Heart right ventricle (tissue), 16 donors: ENCODE data around the gene RNF144A. TPM values are rescaled to one million over a fixed set of nuclear protein-coding genes. Genes with fewer than 3 reads are reported as not detected.

Experiments used
- ATAC-seq, 8 donors: fragments of 200-7000 bp; cut with Tn5 transposase; one replicate each; pipeline ENCODE4 v1.9.1; 2020; ENCODE audit warnings: mild to moderate bottlenecking in 8 of 8, moderate library complexity in 8 of 8, moderate number of reproducible peaks in 1 of 8
- DNase-seq, 2 donors: peaks; one replicate each; pipeline ENCODE4 v3.0.0-alpha.2; 2020
- H3K27ac ChIP-seq, 10 donors: fragments of 200-600 bp; sonication (generic) in 2 of 10; one replicate each; pipeline versions ENCODE4 v1.5.0 to v1.8.0; 2020 to 2022; ENCODE audit warnings: mild to moderate bottlenecking in 3 of 10
- H3K27me3 ChIP-seq, 7 donors: fragments of 200-600 bp; one replicate each; pipeline ENCODE4 v1.8.0; 2021 to 2022; ENCODE audit warnings: mild to moderate bottlenecking in 2 of 7
- H3K36me3 ChIP-seq, 9 donors: fragments of 200-600 bp; sonication (generic) in 1 of 9; one replicate each; pipeline versions ENCODE4 v1.5.0 to v1.8.0; 2020 to 2022; ENCODE audit warnings: mild to moderate bottlenecking in 2 of 9
- H3K4me1 ChIP-seq, 9 donors: fragments of 200-600 bp; sonication (generic) in 1 of 9; one replicate each; pipeline versions ENCODE4 v1.5.0 to v1.8.0; 2020 to 2022; ENCODE audit warnings: mild to moderate bottlenecking in 4 of 9
- H3K4me3 ChIP-seq, 10 donors: fragments of 200-600 bp; sonication (generic) in 2 of 10; one replicate each; pipeline versions ENCODE4 v1.5.0 to v1.8.0; 2020 to 2022; ENCODE audit warnings: mild to moderate bottlenecking in 7 of 10, moderate library complexity in 2 of 10
- H3K9me3 ChIP-seq, 11 donors: fragments of 200-600 bp in 10 of 11; sonication (generic) in 2 of 11; one replicate each; pipeline versions ENCODE4 v1.5.0 to v1.8.0; 2013 to 2022; ENCODE audit warnings: mild to moderate bottlenecking in 2 of 11, control low read depth in 1 of 11, moderate library complexity in 1 of 11
- WGBS, 2 donors: extraction: QIAGEN DNeasy Blood & Tissue Kit; methylation state at CpG; one replicate each; pipeline ENCODE4 v1.1.7; 2013; ENCODE audit warnings: inconsistent platforms in 1 of 2; 5-methylcytosine and 5-hydroxymethylcytosine counted together
- intact Hi-C, 10 donors: fragments of 100-400 bp; cut with DNase I; formaldehyde crosslinking; loops; one replicate each; pipeline versions ENCODE4 v1.11.1 to v1.14.2; 2022
- long read RNA-seq, 3 donors: library from polyadenylated mRNA; unstranded; transcript quantifications; one replicate each; pipeline ENCODE4 v2.0.0, GENCODE V29; 2020 to 2021
- polyA plus RNA-seq, 2 donors: library from polyadenylated mRNA; stranded (reverse); fragments of 200-250 nt; gene quantifications; one replicate each; pipeline ENCODE4 v1.2.3, GENCODE V29; 2013
- total RNA-seq, 10 donors: library from RNA; stranded (reverse); fragmentation: NEBNext Ultra II Directional in 3 of 10; extraction: Animal tissue kit (Norgen Biotek cat#: 25700) in 3 of 10; gene quantifications; one replicate each; pipeline versions ENCODE4 v1.2.1 to v1.2.4, GENCODE V29; 2021 to 2023
- TF ChIP-seq, protein P1 (sequence below), 9 donors: fragments of 200-600 bp; sonication (generic) in 2 of 9; IDR thresholded peaks; one replicate each; pipeline versions ENCODE4 v1.5.0 to v1.8.0; 2021 to 2022; ENCODE audit warnings: antibody characterized with exemption in 9 of 9, mild to moderate bottlenecking in 5 of 9, moderate library complexity in 1 of 9
- donor health status: Arrhythmogenic right ventricular cardiomyopathy.
- donor health status: ischemic (EF 13 %, LVEDD 7.1; RV severe dilation, severe dysfunction).
- donor health status: healthy with polysubstance abuse.
- donor health status: DM: no; HTN: yes; CAD: no.
- donor health status: DM: no; HTN: no; CAD: no.
- donor health status: ischemic (EF 25% LVEDD 6.9; RV normal size, moderate dysfunction).
- donor health status: ischemic (EF 25% LVEDD 5.7; RV mildly dilated, moderate dysfunction).
- donor health status: healthy.
- donor health status: DM: yes; HTN: yes; CAD: no.
- donor health status: Ischemic cardiomyopathy.
- donor health status: ischemic (EF 35%, LVEDD 5.7; RV mildly dilated, moderate dysfunction).
- donor health status: nonischemic (EF 11% LVEDD 7.7; RV severe dilation, severe dysfunction).
- donor health status: DM: yes; HTN: yes; CAD: no.
- donor health status: PGD.
- donor health status: ischemic (EF 29% LVEDD 5.4; RV normal size, mild dysfunction).
- donor health status: nonischemic (EF 23%, LVEDD 6.1; RV moderate dilation, normal function).

RNF144A gene, protein sequence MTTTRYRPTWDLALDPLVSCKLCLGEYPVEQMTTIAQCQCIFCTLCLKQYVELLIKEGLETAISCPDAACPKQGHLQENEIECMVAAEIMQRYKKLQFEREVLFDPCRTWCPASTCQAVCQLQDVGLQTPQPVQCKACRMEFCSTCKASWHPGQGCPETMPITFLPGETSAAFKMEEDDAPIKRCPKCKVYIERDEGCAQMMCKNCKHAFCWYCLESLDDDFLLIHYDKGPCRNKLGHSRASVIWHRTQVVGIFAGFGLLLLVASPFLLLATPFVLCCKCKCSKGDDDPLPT
- total RNA-seq (10 to 100 TPM in 8 of 10 donors, 1 to 10 TPM in 2; 9.2 to 19.7 (median 11.9) TPM), polyA plus RNA-seq (1 to 10 TPM; 3.6 to 4.9 TPM)
- long read RNA-seq, donor 1, full-length matches to known transcripts, result 5 of 26 reads
- long read RNA-seq, donor 1, partial matches to known transcripts, result 8 of 26 reads
- long read RNA-seq, donor 1, other reads (novel, unspliced or antisense), result 13 of 26 reads
- long read RNA-seq, donor 2, full-length matches to known transcripts, result 1 of 16 reads
- long read RNA-seq, donor 2, partial matches to known transcripts, result 3 of 16 reads
- long read RNA-seq, donor 2, other reads (novel, unspliced or antisense), result 12 of 16 reads
- long read RNA-seq, donor 3, full-length matches to known transcripts, result 3 of 16 reads
- long read RNA-seq, donor 3, partial matches to known transcripts, result 4 of 16 reads
- long read RNA-seq, donor 3, other reads (novel, unspliced or antisense), result 9 of 16 reads

DNA sequence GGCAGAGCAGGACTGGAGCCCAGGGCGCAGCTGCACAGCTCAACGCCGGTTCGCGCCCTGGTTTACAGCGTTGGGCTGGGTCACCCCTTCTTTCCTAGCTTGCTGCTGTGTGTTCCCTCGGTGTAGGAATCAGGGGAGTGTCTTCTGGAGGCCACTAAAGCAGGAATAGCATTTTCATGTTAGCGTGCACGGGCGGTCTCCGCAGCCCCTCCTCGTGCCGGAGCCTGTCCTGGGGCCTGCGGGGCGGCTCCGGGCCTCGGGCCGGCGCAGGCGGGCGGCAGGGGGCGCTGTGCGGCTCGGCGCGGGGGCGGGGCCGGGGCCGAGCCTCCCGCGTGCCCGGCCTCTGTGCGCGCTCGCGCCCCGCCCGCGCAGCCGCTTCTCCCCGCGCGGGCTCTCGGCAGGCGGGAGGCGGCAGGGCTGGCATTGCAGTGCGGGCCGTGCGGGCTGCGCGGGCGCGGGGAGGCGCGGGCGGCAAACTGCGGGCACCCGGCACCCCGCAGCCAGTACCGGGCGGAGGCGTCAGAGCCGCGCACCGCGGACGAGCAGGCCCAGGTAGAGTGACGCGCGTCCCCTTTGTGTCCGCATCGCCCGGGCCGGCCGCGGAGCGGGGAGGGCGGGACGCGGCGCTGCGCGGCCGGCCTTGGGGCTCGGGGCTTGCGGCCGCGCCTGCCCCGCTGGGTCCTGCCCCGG lies at the start of gene RNF144A:
Gene RNF144A (plus strand): TSS at position 342 of the 690 bp plus-strand sequence. CDS start 79,515 bp downstream, outside the sequence.
- TF ChIP-seq, protein P1, sequence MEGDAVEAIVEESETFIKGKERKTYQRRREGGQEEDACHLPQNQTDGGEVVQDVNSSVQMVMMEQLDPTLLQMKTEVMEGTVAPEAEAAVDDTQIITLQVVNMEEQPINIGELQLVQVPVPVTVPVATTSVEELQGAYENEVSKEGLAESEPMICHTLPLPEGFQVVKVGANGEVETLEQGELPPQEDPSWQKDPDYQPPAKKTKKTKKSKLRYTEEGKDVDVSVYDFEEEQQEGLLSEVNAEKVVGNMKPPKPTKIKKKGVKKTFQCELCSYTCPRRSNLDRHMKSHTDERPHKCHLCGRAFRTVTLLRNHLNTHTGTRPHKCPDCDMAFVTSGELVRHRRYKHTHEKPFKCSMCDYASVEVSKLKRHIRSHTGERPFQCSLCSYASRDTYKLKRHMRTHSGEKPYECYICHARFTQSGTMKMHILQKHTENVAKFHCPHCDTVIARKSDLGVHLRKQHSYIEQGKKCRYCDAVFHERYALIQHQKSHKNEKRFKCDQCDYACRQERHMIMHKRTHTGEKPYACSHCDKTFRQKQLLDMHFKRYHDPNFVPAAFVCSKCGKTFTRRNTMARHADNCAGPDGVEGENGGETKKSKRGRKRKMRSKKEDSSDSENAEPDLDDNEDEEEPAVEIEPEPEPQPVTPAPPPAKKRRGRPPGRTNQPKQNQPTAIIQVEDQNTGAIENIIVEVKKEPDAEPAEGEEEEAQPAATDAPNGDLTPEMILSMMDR (IDR thresholded peaks at IDR 0.05), result peak; percentile 32 to 67 (median 55)
- Histone ChIP-seq H3K27ac (peak within 1 kb of the TSS; percentile 65 to 90 (median 85)), H3K27me3 (no peaks in the 10 kb centered on the region), H3K9me3 (no peaks in the 10 kb centered on the region), H3K4me1 (peaks cover 7 to 48% (median 39%) of the 10 kb centered on the region in 9 donors), H3K36me3 (no peaks in the 10 kb centered on the region), H3K4me3 (peak within 1 kb of the TSS; percentile 69 to 95 (median 81))
- DNase-seq (peak; percentile 36 to 76), ATAC-seq (peak; percentile 53 to 92 (median 76))
- intact Hi-C loops, result loop anchor here (1.0 to 5.0 kb wide), 8 partner anchors 90 to 130 kb away; no protein-coding TSS in a partner anchor
- 3 to 7% methylated on average over 53 to 89 of the region's 90 CpGs for WGBS, 2 donors

DNA sequence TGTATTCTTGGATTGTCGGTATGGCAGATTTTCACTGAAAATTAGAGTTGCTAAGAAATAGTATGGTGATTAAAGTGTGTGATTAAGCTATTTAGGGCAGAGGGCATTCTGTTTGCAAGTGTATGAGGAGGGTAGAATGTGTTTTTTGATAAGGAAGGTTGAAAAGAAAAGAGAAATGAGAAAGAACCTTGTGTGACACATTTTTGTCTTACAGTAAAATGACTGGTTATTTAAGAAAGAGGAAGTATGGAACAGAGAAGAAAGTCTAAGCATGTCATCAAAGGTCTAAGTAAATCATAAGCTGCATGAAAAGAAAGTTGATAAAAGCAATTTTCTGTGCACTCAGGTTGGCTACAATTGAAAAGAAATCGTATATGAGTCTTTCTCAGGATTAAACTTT lies 44.8 kb upstream of the RNF144A start:
- Histone ChIP-seq H3K4me3 (no peak overlapping the region), H3K36me3 (no peaks in the 10 kb centered on the region), H3K27me3 (no peaks in the 10 kb centered on the region), H3K27ac (no peak overlapping the region), H3K4me1 (peaks cover 0 to 16% (median 3%) of the 10 kb centered on the region in 9 donors), H3K9me3 (peaks cover 0 to 10% (median 0%) of the 10 kb centered on the region in 11 donors)
- TF ChIP-seq, protein P1 (IDR thresholded peaks at IDR 0.05), result no peak
- ATAC-seq, result no peak
- no peak for DNase-seq
- intact Hi-C loops, result no loop called here
- WGBS, 2 donors, result 96 to 97% methylated on average over 2 of the region's 2 CpGs

DNA sequence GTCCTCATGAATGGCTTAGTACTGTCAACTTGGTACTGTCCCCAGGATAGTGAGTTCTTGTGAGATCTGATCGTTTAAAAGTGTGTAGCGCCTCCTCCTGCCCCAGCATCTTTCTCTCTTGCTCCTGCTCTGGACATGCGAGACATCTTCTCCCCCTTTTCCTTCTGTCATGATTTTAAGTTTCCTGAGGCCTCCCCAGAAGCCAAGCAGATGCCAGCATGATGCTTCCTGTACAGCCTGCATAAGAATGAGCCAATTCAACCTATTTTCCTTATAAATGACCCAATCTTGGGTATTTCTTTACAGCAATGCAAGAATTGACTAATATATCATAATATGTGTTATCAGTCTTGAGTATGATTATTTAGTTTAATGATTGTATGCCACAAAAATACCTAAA lies 43.2 kb upstream of the RNF144A start:
- H3K4me3 ChIP-seq, result no peak overlapping the region
- 97 to 98% methylated on average over 3 of the region's 3 CpGs for WGBS, 2 donors
- intact Hi-C loops, result no loop called here
- ATAC-seq (no peak), DNase-seq (no peak)
- H3K27ac ChIP-seq, result no peak overlapping the region
- no peaks in the 10 kb centered on the region for H3K36me3 ChIP-seq
- H3K9me3 ChIP-seq, result peaks cover 0 to 10% (median 0%) of the 10 kb centered on the region in 11 donors
- H3K4me1 ChIP-seq, result peaks cover 0 to 28% (median 9%) of the 10 kb centered on the region in 9 donors
- TF ChIP-seq, protein P1 (IDR thresholded peaks at IDR 0.05), result no peak
- no peaks in the 10 kb centered on the region for H3K27me3 ChIP-seq

DNA sequence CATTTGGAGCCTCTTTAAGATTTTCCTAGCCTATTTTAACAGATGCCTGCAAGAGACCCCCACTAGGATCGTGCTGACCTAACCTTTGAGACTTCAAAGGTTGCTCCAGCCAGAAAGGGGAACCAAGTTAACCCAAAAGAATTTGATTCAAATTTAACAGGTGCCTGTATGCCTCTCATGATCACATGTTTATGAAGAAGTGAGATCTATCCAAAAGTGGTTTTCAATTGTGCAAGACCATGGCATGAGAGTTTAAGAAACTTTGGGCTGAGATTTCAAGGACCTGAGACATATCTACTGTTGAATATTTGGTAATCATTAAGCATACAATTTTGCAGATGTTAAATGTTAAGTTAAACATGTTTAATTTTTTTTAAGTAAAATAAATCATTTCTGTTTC lies 40.9 kb upstream of the RNF144A start:
- no peak for ATAC-seq
- Histone ChIP-seq H3K9me3 (peaks cover 0 to 11% (median 0%) of the 10 kb centered on the region in 11 donors), H3K27me3 (no peaks in the 10 kb centered on the region), H3K4me1 (peaks cover 0 to 51% (median 13%) of the 10 kb centered on the region in 9 donors), H3K36me3 (no peaks in the 10 kb centered on the region), H3K27ac (no peak overlapping the region), H3K4me3 (no peak overlapping the region)
- intact Hi-C loops, result loop anchor here in 1 of 10 donors (1.0 kb wide), 1 partner anchor 42 kb away; no protein-coding TSS in a partner anchor
- DNase-seq, result no peak
- TF ChIP-seq, protein P1 (IDR thresholded peaks at IDR 0.05), result no peak
- 88 to 92% methylated on average over 1 of the region's 1 CpG for WGBS, 2 donors
